T-helper 1 cell (primary cell): ENCODE results near the gene ONECUT3.
"Not testable (repeated sequence)": the region's sequence is repeated elsewhere in the genome, so short reads cannot be mapped to it uniquely, and the experiment has no call there.

Experiments used
- DNase-seq, 5 donors: peaks; one replicate each; pipeline ENCODE4 v3.0.0-alpha.2; 2012 to 2020
- total RNA-seq, 4 donors: gene quantifications; one replicate each; lab custom pipeline; 2026; lab: John Stamatoyannopoulos, UW

ONECUT3 gene
- total RNA-seq, result 0 reads per million in 4 donors

DNA sequence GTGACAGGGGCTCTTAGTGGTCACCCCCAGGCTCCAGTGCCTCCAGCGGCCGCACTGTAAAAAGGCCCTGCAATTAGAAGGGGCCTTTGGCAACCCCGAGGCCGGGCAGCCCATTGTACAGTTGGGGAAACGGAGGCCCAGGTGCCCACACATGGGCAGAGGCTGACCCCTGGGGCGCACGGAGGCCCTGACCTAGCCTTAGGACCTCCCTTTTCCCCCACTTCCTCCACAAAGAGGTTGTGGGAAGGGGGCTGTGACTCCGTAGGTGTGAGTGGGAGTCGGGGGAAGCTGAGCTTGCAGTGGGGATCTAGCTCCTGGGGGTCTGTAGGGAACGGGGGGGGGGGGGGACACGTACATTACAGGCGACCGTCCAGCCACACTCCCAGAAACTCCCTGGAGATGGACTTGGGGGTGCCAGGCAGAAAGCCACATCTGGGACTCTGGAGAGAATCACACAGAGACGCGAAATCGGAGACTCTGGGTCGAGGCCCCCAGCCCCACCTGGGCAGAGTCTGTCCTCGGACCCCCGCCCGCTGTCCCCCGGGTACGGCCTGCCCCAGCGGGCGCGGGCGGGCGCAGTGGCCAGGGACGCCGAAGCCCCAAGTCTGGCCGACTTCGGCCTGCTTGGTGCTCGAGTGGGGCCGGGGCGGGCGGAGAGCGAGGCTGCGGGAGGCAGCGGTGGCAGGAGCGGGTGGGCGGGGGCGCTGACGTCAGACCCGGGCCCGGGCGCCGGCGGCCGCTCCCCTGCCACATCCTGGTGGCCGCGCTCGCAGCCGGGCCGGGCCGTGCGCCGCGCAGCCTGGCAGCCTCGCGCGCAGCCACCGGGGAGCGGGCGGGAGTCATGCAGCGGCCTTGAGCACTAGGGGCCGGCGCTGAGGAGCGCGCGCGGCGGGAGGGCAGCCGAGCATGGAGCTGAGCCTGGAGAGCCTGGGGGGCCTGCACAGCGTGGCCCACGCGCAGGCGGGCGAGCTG lies at the start of gene ONECUT3:
ONECUT3 (plus strand) TSS at position 750 of the 972 bp plus-strand sequence; CDS start at position 907, 157 bp downstream.
- DNase-seq, result no peak

DNA sequence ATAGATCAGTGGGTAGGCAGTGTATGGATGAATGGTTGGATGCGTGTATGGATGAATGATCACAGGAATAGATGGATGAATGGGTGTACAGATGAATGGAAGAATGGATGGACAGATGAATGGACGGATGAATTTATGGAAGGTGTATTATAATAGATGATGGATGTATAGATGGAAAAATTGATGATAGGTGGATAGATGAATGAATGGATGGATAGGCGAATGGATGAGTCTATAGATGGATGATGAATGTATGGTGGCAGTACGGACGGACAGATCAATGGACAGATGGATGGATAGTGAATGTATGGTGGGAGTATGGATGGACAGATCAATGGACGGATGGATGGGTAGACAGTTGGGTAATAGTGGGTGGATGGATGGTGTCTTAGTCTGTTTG lies 49.0 kb upstream of the ONECUT3 start:
- DNase-seq, result no peak

DNA sequence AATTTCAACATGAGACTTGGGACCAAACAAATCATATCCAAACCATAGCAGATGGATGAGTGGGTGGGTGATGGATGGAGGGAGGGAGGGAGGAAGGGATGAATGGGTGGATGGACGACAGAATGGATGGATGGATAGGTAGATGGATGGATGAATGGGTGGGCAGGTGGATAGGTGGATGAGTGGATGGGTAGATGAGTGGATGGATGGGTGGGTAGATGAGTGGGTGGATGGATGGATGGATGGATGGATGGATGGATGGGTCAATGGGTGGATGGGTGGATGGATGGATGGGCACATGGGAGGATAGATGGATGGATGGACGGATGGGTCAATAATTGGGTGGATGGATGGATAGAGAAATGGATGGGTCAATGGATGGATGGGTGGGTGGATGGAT lies 47.9 kb upstream of the ONECUT3 start:
- no peak for DNase-seq

DNA sequence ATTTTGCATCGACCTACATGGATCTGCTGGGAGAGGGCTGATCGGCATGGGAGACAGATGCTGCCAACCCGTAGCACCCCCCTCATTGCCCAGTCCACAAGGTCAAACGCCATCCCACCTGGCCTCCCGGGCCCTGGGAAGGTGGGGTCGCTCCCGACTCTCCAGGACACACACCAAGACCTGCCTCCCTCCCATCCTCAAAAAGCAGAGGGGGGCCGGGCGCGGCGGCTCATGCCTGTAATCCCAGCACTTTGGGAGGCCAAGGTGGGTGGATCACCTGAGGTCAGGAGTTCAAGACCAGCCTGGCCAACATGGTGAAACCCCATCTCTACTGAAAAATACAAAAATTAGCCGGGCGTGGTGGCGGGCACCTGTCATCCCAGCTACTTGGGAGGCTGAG lies 46.7 kb upstream of the ONECUT3 start:
- DNase-seq, result not testable (repeated sequence)

DNA sequence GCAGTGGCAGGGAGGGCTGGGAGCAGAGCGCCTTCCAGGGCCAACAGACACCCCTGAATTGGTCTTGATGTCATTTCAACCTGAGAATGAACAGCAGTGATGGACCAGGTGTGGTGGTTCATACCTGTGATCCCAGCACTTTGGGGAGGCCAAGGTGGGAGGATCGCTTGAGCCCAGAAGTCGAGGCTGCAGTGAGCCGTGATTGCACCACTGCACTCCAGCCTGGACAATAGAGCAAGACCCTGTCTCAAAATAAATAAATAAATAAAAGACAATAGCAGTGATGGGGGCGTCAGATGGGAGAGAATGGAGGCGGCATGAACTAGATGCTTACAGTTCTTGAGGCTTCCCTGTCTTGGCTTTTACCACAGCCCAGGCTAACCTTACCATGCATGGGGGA lies 46.1 kb upstream of the ONECUT3 start:
- DNase-seq, result no peak

DNA sequence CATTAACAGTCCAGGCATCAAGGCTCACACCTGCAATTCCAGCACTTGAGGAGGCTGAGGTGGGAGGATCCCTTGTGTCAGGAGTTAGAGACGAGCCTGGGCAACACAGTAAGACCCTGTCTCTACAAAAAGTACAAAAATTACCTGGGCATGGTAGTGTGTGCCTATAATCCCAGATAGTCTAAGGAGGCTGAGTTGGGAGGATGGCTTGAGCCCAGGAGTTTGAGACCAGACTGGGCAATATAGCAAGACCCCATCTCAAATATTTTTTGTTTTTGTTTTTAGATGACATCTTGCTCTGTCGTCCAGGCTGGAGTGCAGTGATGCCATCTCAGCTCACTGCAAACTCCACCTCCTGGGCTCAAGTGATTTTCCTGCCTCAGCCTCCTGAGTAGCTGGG lies 40.1 kb upstream of the ONECUT3 start:
- DNase-seq, result no peak

DNA sequence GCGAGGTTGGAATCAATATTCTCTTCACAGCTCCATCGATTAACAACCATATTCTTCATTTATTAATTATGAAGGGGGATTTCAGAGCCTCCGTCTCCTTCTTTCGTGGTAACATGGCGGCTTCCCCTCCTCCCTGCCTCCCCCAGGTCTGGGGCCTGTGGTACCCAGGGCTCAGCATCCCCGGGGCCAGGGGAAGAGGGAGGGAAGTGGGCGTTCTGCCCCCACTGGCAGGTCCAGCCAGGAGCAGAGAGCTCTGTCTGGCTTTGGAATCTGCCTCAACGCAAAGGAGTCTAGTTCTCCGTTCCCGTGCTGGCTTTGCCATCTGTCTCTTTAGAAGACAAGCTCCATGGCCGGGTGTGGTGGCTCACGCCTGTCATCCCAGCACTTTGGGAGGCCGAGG lies 37.8 kb upstream of the ONECUT3 start:
- no peak for DNase-seq

DNA sequence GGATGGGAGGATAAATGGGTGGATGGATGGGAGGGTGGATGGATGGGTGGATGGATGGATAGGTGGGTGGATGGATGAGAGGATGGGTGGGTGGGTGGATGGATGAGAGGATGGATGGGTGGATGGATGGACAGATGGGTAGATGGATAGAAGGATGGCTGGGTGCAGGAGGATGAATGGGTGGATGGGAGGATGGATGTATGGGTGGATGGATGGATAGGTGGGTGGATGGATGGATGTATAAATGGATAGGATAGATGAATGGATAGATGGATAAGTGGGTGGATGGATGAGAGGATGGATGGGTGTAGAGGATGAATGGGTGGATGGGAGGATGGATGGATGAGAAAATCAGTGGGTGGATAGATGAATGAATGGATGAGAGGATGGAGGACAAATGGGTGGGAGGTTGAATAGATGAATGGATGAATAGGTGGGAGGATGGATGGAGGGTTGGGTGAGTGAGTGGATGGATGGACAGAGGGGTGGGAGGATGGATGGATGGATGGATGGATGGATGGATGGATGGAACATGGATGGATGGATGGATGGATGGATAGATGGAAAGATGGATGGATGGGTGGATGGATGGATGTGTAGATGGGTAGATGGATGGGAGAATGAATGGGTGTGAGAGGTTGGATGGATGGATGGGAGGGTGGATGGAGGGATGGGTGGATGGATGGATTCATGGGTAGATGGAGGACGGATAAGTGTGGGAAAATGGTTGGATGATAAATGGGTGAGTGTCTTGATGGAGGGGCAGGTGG lies 35.9 kb upstream of the ONECUT3 start:
- DNase-seq, result no peak

DNA sequence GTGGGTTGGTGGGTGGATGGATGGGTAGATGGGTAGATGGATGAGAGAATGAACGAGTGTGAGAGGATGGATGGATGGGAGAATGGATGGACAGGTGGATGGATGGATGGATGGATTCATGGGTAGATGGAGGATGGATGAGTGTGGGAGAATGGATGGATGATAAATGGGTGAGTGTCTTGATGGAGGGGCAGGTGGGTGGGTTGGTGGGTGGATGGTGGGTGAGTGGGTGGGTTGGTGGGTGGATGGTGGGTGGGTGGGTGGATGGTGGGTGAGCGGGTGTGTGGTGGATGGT lies 35.4 kb upstream of the ONECUT3 start:
- DNase-seq, result no peak

DNA sequence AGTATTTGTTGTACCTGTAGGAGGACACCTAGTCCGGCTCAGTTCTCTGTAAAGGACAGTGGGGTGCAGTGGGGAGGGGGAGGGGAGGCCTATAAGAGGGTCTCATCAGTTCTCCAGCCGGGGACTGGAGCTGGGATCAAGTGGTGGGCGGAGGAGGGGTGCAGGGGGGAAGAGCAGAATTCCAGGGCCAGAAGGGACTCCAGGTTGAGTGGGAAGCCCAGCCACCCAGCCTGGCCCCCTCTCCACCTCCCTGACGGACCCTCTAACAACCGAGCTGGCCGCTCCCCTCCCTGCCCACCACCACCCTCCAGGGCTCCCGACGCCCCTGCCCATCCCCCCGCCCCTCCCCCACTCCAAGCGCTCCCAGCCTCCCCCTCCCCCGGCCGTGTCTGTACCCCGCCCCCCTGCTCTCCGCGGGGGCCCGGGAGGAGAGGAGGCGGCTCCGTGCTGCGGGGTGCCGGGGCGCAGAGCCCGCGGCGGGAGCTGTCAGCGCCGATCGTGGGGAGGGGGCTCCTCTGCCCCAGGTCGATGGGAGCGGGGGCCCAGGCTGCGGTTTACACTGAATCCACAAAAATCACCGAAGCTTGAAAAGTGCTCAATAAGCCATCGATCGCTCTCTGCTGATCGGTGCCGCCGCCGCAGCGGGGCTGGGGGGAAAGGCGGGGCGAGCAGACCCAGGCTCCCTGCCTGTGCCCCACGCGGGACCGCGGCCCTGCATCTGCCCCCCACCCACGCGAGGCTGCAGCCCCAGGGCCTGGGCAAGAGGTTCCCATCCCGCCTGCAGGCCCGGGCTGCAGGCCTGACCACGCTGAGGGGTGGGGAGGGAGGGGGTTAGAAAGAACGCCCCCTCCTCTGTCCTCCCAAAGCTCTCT lies 34.6 kb upstream of the ONECUT3 start:
- DNase-seq, result no peak

DNA sequence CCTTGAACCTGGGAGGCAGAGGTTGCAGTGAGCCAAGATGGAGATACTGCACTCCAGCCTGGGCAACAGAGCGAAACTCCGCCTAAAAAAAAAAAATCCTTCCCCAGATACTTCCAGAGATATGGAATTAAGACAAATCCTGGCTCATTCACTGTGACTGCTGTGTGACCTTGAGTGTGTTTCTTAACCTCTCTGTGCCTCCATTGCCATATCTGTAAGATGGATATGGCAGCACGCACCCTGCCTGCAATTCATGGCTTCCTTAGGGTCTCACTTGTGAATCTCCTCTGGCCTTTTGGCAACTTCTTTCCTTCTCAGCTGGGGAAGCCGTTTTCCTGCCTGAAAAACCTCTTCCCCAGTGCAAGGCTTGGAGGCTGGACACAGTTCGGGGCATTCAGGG lies 33.8 kb upstream of the ONECUT3 start:
- no peak for DNase-seq

DNA sequence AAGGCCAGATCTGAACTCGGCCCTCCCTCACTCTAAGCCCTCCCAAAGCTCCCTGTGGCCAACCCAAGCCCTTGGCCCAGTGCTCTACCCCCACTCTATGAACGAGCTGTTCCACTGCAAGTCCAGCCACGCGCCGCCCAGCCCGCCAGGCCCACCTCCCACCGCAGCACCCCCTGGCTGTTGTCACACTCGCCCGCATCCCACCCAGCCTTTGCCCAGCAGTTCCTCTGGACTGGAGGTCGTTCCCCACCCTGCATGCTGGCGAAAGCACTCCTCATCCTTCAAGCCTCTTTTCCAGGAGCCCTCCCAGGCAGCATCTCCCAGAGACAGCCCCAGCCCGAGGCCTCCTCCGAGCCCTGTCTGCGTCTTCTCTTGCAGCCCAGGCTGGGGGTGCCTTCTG lies 33.1 kb upstream of the ONECUT3 start:
- DNase-seq, result no peak

DNA sequence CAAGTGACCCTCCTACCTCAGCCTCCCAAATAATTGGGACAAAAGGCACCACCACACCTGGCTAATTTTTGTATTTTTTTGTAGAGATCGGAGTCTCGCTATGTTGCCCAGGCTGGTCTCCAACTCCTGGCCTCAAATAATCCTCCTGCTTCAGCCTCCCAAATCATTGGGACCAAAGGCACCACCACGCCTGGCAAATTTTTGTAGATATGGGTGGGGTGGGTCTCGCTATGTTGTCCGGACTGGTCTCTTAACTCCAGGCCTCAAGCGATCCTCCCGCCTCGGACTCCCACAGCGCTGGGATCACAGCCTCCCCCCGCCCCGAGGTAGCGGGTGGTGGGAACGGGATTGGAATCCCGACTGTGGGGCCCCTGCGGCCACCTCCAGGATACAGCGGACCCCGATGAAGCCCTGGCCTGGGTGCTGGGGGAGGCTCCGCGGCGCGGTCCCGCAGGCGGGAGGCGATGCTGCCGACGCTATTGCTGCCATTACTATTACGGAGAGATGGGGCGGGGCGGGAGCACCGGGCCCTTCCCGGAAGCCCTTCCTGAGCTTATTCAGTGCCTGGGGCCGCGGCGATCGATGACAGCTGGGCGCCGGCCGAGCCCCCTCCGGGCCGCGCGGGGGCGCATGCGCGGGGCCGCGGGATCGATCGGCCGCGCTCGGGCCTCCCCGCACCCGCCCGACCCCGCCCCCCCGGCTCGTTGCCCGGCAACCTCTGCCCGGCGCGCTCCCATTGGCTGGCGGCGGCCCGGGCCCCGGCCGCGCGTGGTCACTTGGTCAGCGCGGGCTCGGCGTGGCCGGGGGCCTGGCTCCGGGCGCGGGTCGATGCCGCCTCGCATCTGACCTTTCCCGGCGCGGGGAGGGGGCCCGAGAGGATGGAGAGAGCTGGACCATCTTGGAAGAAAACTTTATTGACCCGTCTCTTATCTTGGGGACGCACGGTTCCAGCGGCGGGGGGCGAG lies 27.9 kb upstream of the ONECUT3 start:
- DNase-seq, result peak in 2 of 5 donors; percentile 17 to 60

DNA sequence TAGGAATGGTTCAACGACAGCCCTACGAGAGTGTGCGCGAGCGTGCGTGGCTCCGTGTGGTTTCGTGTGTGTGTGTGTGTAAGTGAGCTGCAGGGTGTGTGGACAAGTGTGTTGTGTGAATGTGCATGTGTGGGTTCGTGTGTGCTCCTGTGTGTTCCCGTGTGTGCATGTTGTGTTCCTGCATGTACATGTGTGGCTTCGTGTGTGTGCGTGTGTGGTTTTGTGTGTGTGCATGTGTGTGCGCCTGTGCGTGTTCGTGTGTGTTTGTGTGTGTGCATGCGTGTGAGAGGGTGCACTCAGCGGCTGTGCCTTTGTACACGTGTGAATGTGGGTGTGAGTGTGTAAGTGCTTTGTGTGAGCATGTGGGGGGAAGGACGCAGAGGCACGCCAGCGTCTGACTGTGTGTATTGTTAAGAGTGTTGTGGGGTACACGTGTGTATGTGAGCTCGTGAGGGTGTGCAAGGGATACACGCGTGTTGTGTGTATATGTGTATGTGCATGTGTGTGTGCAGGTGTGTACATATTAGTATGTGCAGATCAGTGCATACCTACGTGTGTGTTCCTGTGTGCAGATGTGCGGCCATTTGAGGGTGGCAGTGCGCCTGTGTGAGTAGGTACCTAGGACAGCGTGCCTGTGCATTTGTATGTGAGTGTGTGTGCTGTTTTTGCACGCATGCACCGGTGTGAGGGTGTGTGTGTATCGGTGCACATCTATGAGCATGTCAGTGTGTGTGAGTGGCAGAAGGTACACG lies 24.3 kb upstream of the ONECUT3 start:
- DNase-seq, result no peak

DNA sequence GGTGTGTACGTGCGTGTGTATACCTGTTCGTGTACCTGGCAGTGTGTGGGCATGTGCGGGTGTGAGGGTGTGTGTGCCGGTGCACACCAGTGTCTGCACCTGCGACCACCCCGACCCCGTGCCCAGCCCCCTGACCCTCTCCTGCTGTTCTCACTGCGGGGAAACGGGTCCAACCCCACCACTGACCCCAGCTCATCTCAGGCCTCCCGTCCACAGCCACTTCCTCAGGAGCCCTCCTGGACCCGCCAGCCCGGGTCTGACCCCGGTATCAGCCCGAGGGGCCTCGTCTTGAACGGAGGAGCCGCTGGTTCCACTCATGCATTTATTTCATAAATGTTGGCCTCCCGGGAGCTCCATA lies 23.8 kb upstream of the ONECUT3 start:
- DNase-seq, result no peak

DNA sequence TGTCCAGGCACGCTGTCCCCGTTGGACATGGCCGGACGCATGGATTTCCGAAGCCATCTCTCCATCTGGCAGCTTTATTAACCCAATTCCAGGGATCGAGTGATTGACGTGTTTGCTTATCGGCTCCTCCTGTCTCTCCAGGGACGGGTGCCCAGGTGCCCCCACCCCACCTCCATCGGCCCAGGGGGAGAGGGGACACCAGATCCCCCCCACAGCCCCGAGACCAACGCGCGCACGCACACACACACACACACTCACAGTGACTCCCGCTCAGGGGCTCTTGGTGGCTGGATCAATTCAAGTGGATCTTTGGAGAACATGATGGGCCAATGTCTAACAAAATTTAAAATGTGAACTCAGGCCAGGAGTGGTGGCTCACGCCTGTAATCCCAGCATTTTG lies 23.1 kb upstream of the ONECUT3 start:
- DNase-seq, result no peak

DNA sequence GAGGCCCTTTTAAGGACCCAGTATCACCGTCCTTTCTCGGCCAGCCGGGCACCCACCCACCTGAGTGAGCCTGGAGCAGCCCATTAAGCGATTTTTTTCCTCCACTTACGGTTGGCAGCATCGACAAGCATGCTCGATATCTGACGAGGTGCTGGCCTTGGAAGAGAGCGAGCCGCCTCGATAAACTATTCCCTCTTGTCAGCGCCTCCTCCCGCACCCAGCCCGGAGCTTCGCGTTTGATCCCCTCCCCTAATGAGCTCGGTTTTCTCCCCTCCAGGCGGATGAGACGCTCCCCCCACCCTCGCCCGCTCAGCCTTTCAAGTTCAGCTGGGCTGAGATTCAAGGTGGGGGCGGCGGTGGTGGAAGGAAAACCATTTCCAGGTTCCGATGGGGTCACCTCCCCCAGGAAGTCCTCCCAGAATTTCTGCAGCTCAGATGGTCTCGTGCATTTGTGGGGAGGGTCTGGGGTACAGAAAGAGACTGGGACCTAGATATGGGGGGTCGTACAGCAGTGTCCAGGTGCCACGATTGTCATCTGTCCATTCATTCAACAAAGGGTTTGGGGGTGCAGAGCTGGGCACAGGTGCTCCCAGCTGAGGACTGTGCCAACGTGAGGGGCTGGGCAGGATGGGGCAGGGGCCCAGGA lies 18.9 kb upstream of the ONECUT3 start:
- DNase-seq, result no peak

DNA sequence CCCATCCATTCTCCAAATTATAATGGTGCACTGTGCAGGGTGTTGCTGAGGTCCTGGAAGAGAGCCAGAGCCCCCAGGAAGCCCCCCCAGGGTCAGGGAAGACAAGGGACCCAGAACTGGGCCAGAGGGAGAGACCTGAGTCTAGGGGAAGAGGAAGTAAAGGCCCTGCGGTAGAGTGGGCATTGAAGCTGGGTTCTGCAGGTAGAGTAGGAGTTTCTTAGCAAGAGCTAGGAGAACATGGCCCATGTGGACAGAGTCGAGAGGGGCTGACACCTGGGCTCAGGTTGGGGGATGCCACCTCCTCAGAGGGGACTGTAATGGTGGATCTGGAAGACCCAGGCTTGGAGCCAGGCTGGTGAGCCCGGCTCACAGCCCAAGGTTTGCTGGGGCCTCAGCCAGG lies 17.0 kb upstream of the ONECUT3 start:
- no peak for DNase-seq

DNA sequence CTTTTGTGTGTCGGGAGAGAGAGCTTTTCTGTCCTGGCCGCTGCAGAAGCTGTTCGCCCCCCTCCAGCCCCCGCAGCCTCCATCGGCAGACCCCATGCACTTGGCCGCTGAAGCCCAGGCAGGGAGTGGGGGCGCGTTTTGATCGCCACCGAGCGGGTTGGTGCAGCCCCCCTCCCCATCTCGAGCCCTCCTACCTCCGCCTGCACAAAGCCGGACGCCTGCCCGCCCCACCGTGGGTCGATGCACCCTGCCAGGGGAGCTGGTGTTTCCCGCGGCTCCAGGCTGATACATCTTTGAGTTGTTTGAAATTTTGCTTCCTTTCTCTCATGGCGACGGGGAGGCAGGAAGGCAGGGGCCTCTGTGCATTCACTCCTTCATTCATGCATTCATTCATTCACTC lies 16.4 kb upstream of the ONECUT3 start:
- no peak for DNase-seq

DNA sequence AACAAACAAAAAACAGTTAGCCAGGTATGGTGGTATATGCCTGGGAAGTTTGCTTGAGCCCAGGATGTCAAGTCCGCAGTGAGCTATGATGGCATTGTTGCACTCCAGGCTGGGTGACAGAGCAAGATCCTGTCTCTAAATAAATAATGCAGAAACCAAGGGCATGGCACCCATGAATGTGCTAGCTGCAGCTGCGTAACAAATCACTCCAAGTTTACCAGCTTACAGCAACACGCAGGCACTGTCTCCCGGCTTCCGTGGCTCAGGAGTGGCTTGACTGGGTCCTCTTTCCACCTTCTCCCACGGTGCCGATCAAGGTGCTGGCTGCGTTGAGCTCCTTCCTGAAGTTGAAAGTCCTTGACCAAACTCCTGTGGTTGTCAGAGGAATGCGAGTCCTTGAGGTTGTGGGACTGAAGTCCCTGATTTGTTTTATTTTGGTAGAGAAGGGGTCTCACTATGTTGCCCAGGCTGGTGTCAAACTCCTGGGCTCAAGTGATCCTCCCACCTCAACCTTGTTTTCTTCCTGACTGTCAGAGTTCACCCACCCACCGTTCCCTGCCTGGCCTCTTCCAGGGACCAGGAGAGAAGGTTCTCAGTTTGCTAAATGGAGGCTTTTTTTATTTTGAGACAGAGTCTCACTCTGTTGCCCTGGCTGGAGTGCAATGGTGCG lies 13.2 kb upstream of the ONECUT3 start:
- no peak for DNase-seq
